HCT116 (cell line): ENCODE results near the gene BMP8B. TPM values are rescaled to one million over a fixed set of nuclear protein-coding genes. Genes with fewer than 3 reads are reported as not detected.
"Not testable (repeated sequence)": the region's sequence is repeated elsewhere in the genome, so short reads cannot be mapped to it uniquely, and the experiment has no call there.

Experiments used
- ATAC-seq: fragments of 200-7000 bp; cut with Tn5 transposase; 2 replicates; pipeline ENCODE4 v1.9.1; 2020; ENCODE audit warnings: mild to moderate bottlenecking, moderate library complexity
- BruUV-seq: library from RNA; stranded (reverse); fragments of 400-500 nt; replicated peaks from 2 replicates; lab custom pipeline; 2021; lab: Mats Ljungman, UMichigan
- CTCF ChIA-PET: fragments of 300-600 bp; sonication (Branson Sonifier 250); formaldehyde crosslinking; loops from one replicate; lab custom pipeline; 2021; ENCODE audit warnings: antibody characterized with exemption; lab: Charles Lee
- POLR2A ChIA-PET: fragments of 300-600, 350-600 bp; sonication (Branson Sonifier 250); formaldehyde crosslinking; loops from one replicate; lab custom pipeline; 2021; ENCODE audit warnings: antibody characterized with exemption; lab: Charles Lee
- RAD21 ChIA-PET, 2 experiments: fragments of 300-600 bp; sonication (Branson Sonifier 250); formaldehyde crosslinking; loops; one replicate each; lab custom pipeline; 2023; ENCODE audit warnings: low total read pairs in 2 of 2; ENCODE audit not compliant: uncharacterized antibody in 2 of 2, unreplicated experiment in 2 of 2, low non-redundant PET in 1 of 2; lab: Charles Lee
- DNase-seq: peaks from one replicate; pipeline ENCODE4 v3.0.0-alpha.2; 2010; ENCODE audit warnings: low read depth, low spot score
- H2AFZ ChIP-seq: fragments of 200-600 bp; shearing (Covaris generic), sonication (generic); 2 replicates; pipeline ENCODE4 v1.6.1; 2017; ENCODE audit warnings: low read depth, mixed run types, mixed read lengths, antibody characterized with exemption, low read length; ENCODE audit not compliant: poor library complexity, severe bottlenecking
- H3K27ac ChIP-seq: 2 replicates; pipeline ENCODE4 v1.5.1; 2012; ENCODE audit warnings: low read depth, low read length
- H3K27me3 ChIP-seq: fragments of 200-600 bp; sonication (generic); 2 replicates; pipeline ENCODE4 v1.6.1; 2016; ENCODE audit warnings: mixed run types, low read length, mixed read lengths; ENCODE audit not compliant: insufficient read depth
- H3K36me3 ChIP-seq, 2 experiments: fragments of 200-500 bp in 1 of 2; fragments of 200-600 bp in 1 of 2; sonication (Bioruptor generic) in 1 of 2; sonication (generic) in 1 of 2; 2 replicates each; pipeline versions ENCODE4 v1.5.1 to v1.6.1; 2014 to 2016; ENCODE audit warnings: low read length in 2 of 2, inconsistent platforms in 1 of 2, mixed read lengths in 1 of 2, mixed run types in 1 of 2; ENCODE audit not compliant: insufficient read depth in 2 of 2, control insufficient read depth in 1 of 2
- H3K4me1 ChIP-seq, 2 experiments: fragments of 200-600 bp in 1 of 2; sonication (generic) in 1 of 2; 2 replicates each; pipeline versions ENCODE4 v1.5.1 to v1.6.1; 2012 to 2017; ENCODE audit warnings: low read length in 2 of 2, inconsistent platforms in 1 of 2, mild to moderate bottlenecking in 1 of 2, mixed read lengths in 1 of 2, mixed run types in 1 of 2, moderate library complexity in 1 of 2; ENCODE audit not compliant: insufficient read depth in 2 of 2, control insufficient read depth in 1 of 2
- H3K4me2 ChIP-seq: fragments of 200-600 bp; sonication (generic); 2 replicates; pipeline ENCODE4 v1.6.1; 2017; ENCODE audit warnings: mixed run types, low read length, mixed read lengths
- H3K4me3 ChIP-seq, 2 experiments: fragments of 200-600 bp in 1 of 2; sonication (generic) in 1 of 2; replicated peaks in 1 of 2; 2 replicates each; pipeline ENCODE4 v1.5.1; 2011 to 2016; ENCODE audit warnings: low read length in 2 of 2, control low read depth in 1 of 2, low read depth in 1 of 2, mild to moderate bottlenecking in 1 of 2, mixed read lengths in 1 of 2, mixed run types in 1 of 2
- H3K79me2 ChIP-seq: fragments of 200-600 bp; sonication (generic); 2 replicates; pipeline ENCODE4 v1.6.1; 2017; ENCODE audit warnings: mild to moderate bottlenecking, mixed run types, low read length, moderate library complexity, mixed read lengths; ENCODE audit not compliant: insufficient read depth
- H3K9ac ChIP-seq: fragments of 200-600 bp; sonication (generic); 2 replicates; pipeline ENCODE4 v1.6.1; 2016; ENCODE audit warnings: low read length, mixed read lengths
- H3K9me2 ChIP-seq: fragments of 200-600 bp; sonication (generic), shearing (Covaris generic); 2 replicates; pipeline ENCODE4 v1.6.1; 2017; ENCODE audit warnings: mixed run types, mild to moderate bottlenecking, moderate library complexity; ENCODE audit not compliant: insufficient read depth
- H3K9me3 ChIP-seq, 2 experiments: fragments of 200-500 bp in 1 of 2; fragments of 200-600 bp in 1 of 2; sonication (Bioruptor generic) in 1 of 2; sonication (generic) in 1 of 2; 2 replicates each; pipeline ENCODE4 v1.6.1; 2014 to 2017; ENCODE audit warnings: low read length in 2 of 2, mixed read lengths in 2 of 2, inconsistent platforms in 1 of 2, low read depth in 1 of 2, mild to moderate bottlenecking in 1 of 2, mixed run types in 1 of 2, moderate library complexity in 1 of 2; ENCODE audit not compliant: control insufficient read depth in 1 of 2, insufficient read depth in 1 of 2
- H4K20me1 ChIP-seq: fragments of 200-600 bp; sonication (generic), shearing (Covaris generic); 2 replicates; pipeline ENCODE4 v1.6.1; 2017; ENCODE audit warnings: mixed run types, mild to moderate bottlenecking, moderate library complexity; ENCODE audit not compliant: insufficient read depth
- ELF1 ChIP-seq: IDR thresholded peaks from 2 replicates; pipeline ENCODE4 v1.6.1; 2012; ENCODE audit warnings: low read depth, borderline replicate concordance
- EZH2phosphoT487 ChIP-seq: fragments of 200-600 bp; IDR thresholded peaks from 2 replicates; pipeline ENCODE4 v1.6.1; 2018; ENCODE audit warnings: antibody characterized with exemption, borderline replicate concordance
- FOSL1 ChIP-seq: IDR thresholded peaks from 2 replicates; pipeline ENCODE4 v1.6.1; 2012; ENCODE audit warnings: low read depth
- JUND ChIP-seq: IDR thresholded peaks from 2 replicates; pipeline ENCODE4 v1.6.1; 2012
- POLR2A ChIP-seq: IDR thresholded peaks from 2 replicates; pipeline ENCODE4 v1.7.0; 2011; ENCODE audit warnings: borderline replicate concordance; ENCODE audit not compliant: insufficient read depth, insufficient read length; ENCODE audit errors: extremely low read depth
- POLR2AphosphoS5 ChIP-seq: IDR thresholded peaks from 2 replicates; pipeline ENCODE4 v1.6.1; 2011; ENCODE audit warnings: mild to moderate bottlenecking, low read depth, low read length, moderate library complexity
- RAD21 ChIP-seq: IDR thresholded peaks from 2 replicates; pipeline ENCODE4 v1.6.1; 2012; ENCODE audit warnings: low read depth, mild to moderate bottlenecking
- SIN3A ChIP-seq: IDR thresholded peaks from 2 replicates; pipeline ENCODE4 v1.6.1; 2012; ENCODE audit warnings: low read depth
- intact Hi-C: fragments of 100-400 bp; cut with micrococcal nuclease; formaldehyde crosslinking; loops from 2 replicates; pipeline ENCODE4 v1.10.0; 2022
- total RNA-seq: library from RNA; stranded (reverse); gene quantifications from one replicate; pipeline ENCODE4 v1.2.1, GENCODE V29; 2021; ENCODE audit not compliant: unreplicated experiment
- TF ChIP-seq, protein P1 (sequence below): IDR thresholded peaks from 2 replicates; pipeline ENCODE4 v1.6.1; 2011; ENCODE audit warnings: mild to moderate bottlenecking, low read length, moderate library complexity; ENCODE audit not compliant: insufficient replicate concordance; ENCODE audit errors: extremely low read depth
- TF ChIP-seq, protein P2 (sequence below): IDR thresholded peaks from 2 replicates; pipeline ENCODE4 v1.6.1; 2012
- TF ChIP-seq, protein P3 (sequence below): IDR thresholded peaks from 2 replicates; pipeline ENCODE4 v1.6.1; 2012

BMP8B gene
- total RNA-seq, 1 experiment from 2014 or later, result 9.5 TPM

DNA sequence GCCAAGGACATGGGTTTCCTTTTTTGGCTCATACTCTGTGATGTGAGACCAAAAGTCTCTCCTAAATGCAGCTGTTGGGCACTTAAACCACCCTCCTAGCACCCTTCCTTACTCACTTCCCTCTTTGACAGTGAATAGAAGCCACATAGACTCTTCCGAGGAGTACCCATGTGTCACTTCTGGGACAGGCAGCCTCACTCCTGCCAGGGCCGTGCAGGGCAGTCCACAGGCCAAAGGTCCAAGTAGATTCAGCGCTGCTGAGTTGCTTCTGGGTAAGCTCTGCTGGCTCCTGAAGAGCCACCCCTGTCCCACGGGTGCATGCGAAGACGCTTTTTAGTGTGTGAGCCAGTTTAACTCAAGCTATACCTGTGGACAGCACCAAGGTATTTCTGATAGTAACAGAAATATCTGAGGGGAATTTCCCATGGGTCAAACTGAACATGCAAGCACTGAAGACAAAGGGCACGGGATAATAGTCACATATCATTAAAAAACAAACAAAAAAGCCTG is 36.8 kb upstream of the BMP8B start (continued):
- TF ChIP-seq JUND (no peak), FOSL1 (no peak)
- TF ChIP-seq, protein P1, sequence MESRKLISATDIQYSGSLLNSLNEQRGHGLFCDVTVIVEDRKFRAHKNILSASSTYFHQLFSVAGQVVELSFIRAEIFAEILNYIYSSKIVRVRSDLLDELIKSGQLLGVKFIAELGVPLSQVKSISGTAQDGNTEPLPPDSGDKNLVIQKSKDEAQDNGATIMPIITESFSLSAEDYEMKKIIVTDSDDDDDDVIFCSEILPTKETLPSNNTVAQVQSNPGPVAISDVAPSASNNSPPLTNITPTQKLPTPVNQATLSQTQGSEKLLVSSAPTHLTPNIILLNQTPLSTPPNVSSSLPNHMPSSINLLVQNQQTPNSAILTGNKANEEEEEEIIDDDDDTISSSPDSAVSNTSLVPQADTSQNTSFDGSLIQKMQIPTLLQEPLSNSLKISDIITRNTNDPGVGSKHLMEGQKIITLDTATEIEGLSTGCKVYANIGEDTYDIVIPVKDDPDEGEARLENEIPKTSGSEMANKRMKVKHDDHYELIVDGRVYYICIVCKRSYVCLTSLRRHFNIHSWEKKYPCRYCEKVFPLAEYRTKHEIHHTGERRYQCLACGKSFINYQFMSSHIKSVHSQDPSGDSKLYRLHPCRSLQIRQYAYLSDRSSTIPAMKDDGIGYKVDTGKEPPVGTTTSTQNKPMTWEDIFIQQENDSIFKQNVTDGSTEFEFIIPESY, result no peak

DNA sequence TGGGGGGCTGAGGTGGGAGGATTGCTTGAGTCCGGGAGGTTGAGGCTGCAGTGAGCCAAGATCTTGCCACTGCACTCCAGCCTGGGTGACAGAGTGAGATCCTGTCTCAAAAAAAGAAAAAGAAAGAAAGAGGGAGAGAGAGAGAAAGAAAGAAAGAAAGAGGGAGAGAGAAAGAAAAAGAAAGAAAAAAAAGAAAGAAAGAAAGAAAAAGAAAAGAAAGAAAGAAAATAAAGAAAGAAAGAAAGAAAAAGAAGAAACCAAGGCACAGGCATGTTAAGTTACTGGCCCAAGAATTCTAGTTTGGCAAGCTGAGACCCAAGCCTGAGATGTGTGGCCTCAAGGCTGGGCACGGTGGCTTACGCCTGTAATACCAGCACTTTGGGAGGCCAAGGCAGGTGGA is 34.8 kb upstream of the BMP8B start:
- BruUV-seq, CTCF ChIA-PET: not testable (repeated sequence)

DNA sequence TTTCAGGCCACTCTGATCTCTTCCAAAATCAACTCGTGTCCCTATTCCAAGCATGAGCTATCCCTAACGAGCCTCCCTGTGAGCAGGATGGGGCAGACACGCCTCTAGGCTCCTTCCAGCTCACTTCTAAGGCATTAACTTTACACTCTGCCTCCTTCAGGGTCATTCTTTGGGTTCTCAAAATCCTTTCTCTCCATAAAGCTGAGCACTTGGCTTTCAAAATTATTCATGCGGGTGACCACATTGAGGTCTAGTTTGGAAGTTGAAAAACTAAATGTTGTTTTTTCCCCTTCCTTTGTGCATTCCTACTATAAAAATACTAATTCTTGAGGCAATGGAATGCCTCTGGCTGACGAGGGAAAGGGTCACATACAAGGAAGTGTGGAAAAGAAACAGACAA is 33.5 kb upstream of the BMP8B start:
- no peak overlapping the region for H3K4me3 ChIP-seq
- H4K20me1 ChIP-seq, result no peaks in the 10 kb centered on the region
- ATAC-seq (no peak), DNase-seq (no peak)
- no peaks in the 10 kb centered on the region for H3K9me3 ChIP-seq
- no peak overlapping the region for H3K9ac ChIP-seq
- H2AFZ ChIP-seq, result no peak overlapping the region
- no peak overlapping the region for H3K27ac ChIP-seq
- no peaks in the 10 kb centered on the region for H3K36me3 ChIP-seq
- H3K79me2 ChIP-seq, result no peaks in the 10 kb centered on the region
- no peak overlapping the region for H3K4me2 ChIP-seq
- BruUV-seq, result no TSS peak
- ChIA-PET CTCF (no interaction called here), POLR2A (no interaction called here), RAD21 (interaction anchor here in 1 of 2 experiments (0.6 kb wide), 1 partner anchor 217 kb away, joined by 3 read pairs; no protein-coding TSS in a partner anchor)
- no peaks in the 10 kb centered on the region for H3K9me2 ChIP-seq
- H3K27me3 ChIP-seq, result no peaks in the 10 kb centered on the region
- intact Hi-C loops, result no loop called here
- peaks cover 0 to 5% of the 10 kb centered on the region in 2 experiments; a peak in 2 of 4 replicates for H3K4me1 ChIP-seq
- TF ChIP-seq POLR2AphosphoS5, result no peak
- no peak for TF ChIP-seq JUND
- no peak for TF ChIP-seq SIN3A
- TF ChIP-seq, protein P2, sequence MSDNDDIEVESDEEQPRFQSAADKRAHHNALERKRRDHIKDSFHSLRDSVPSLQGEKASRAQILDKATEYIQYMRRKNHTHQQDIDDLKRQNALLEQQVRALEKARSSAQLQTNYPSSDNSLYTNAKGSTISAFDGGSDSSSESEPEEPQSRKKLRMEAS, result no peak
- no peak for TF ChIP-seq ELF1
- no peak for TF ChIP-seq POLR2A
- TF ChIP-seq RAD21, result no peak
- no peak for TF ChIP-seq EZH2phosphoT487
- TF ChIP-seq, protein P3, sequence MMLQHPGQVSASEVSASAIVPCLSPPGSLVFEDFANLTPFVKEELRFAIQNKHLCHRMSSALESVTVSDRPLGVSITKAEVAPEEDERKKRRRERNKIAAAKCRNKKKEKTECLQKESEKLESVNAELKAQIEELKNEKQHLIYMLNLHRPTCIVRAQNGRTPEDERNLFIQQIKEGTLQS, result no peak
- TF ChIP-seq, protein P1, result no peak

More for the DNA sequence above, 34.8 kb upstream of the BMP8B start:
- H3K4me2 ChIP-seq, H4K20me1 ChIP-seq, H3K27me3 ChIP-seq, H3K4me1 ChIP-seq, H2AFZ ChIP-seq, H3K9me2 ChIP-seq, H3K9me3 ChIP-seq, DNase-seq, H3K79me2 ChIP-seq, RAD21 ChIA-PET, POLR2A ChIA-PET, ATAC-seq, intact Hi-C loops, H3K36me3 ChIP-seq, H3K27ac ChIP-seq, H3K9ac ChIP-seq, H3K4me3 ChIP-seq: not testable (repeated sequence)
